Kidney tubule cell (primary cell): ENCODE data around the gene ROM1.
"Not testable (repeated sequence)": the region's sequence is repeated elsewhere in the genome, so short reads cannot be mapped to it uniquely, and the experiment has no call there.

Experiments
- DNase-seq: peaks from one replicate; pipeline ENCODE4 v3.0.0-alpha.2; 2018; ENCODE audit warnings: low spot score

Gene ROM1

DNA sequence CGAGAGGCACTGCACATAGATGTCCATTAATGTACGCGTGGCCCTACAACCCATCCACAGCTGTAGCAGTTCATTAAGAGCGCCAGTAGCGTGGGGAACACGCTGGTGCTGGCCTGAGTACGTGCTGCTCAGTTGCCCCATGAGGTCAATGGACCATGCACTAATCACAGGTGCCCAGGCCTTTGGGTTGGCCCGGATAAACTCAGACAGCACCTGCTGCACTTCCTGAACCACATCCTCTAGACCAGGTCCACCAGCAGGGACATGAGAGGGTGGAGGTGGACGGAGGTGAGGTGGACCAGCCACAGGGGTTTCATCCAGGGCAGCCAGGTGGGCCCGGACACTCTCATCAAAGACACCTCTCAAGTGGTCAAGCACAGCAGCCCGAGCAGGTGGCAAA is 36.4 kb downstream of the ROM1 start:
- no peak for DNase-seq

GRCh38 chr11:62650283-62650682 is 37.2 kb downstream of the ROM1 start:
- not testable (repeated sequence) for DNase-seq

GRCh38 chr11:62652161-62653006 is 39.3 kb downstream of the ROM1 start:
- DNase-seq, result no peak

- no peak for DNase-seq
Observed at GRCh38 chr11:62654297-62654696, 41.2 kb downstream of the ROM1 start.

GRCh38 chr11:62656796-62657429 is 43.9 kb downstream of the ROM1 start:
- DNase-seq, result no peak

DNA sequence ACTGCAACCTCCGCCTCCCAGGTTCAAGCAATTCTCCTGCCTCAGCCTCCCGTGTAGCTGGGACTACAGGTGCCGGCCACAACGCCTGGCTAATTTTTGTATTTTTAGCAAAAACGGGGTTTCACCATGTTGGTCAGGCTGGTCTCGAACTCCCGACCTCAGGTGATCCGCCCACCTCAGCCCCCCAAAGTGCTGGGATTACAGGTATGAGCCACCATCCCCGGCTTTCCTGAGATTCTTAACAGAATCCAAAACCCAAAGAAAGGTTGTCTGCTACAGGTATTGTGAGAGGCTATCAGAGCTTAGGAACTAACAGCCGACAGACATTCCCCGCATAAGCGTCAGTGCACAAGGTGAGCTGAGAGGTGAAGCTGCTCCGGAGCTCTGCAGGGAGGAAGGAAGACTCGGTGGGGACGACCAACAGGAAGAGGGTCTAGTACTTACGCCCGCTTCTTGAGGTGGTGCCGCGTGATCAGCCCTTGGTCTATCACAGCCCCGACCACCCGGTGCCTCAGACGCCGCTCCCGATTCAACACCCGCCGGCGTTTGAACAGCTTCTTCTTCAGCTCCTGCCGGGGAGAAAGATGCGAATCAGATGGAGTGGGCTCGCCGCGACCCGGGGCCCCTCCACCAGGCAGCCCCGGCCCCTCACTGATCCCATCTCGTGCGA is 51.5 kb downstream of the ROM1 start:
- peak; percentile 79 for DNase-seq
